H9 (cell line): ENCODE measurements around the gene GRIK4. TPM values are rescaled to one million over a fixed set of nuclear protein-coding genes. Genes with fewer than 3 reads are reported as not detected.
A peak's percentile ranks its signal among the peaks of the same experiment; 100 is the strongest.

Source experiments
- DNase-seq: peaks from one replicate; pipeline ENCODE4 v3.0.0-alpha.2; 2017
- H2AFZ ChIP-seq: one replicate; pipeline ENCODE4 v1.6.1; 2013; ENCODE audit warnings: mild to moderate bottlenecking, low read length, control low read depth, moderate library complexity
- H2AK5ac ChIP-seq: 2 replicates; pipeline ENCODE4 v1.6.1; 2013; ENCODE audit warnings: low read length, control low read depth, mixed read lengths; ENCODE audit not compliant: insufficient read length
- H2BK120ac ChIP-seq: one replicate; pipeline ENCODE4 v1.6.1; 2013; ENCODE audit warnings: low read depth, mild to moderate bottlenecking, low read length, control low read depth, inconsistent platforms; ENCODE audit not compliant: poor library complexity, severe bottlenecking
- H2BK12ac ChIP-seq: 2 replicates; pipeline ENCODE4 v1.6.1; 2013; ENCODE audit warnings: low read length, control low read depth, mixed read lengths, low read depth; ENCODE audit not compliant: insufficient read length
- H2BK15ac ChIP-seq: 2 replicates; pipeline ENCODE4 v1.6.1; 2013; ENCODE audit warnings: low read depth, low read length, control low read depth
- H2BK20ac ChIP-seq: one replicate; pipeline ENCODE4 v1.6.1; 2013; ENCODE audit warnings: low read depth, mild to moderate bottlenecking, low read length, control low read depth, inconsistent platforms; ENCODE audit not compliant: poor library complexity, severe bottlenecking
- H2BK5ac ChIP-seq: 2 replicates; pipeline ENCODE4 v1.6.1; 2013; ENCODE audit warnings: low read length, control low read depth, mixed read lengths; ENCODE audit not compliant: insufficient read length
- H3K14ac ChIP-seq: 2 replicates; pipeline ENCODE4 v1.6.1; 2013; ENCODE audit warnings: low read length, control low read depth; ENCODE audit not compliant: insufficient read depth
- H3K18ac ChIP-seq: 2 replicates; pipeline ENCODE4 v1.6.1; 2013; ENCODE audit warnings: low read depth, mild to moderate bottlenecking, mixed read lengths, low read length, control low read depth; ENCODE audit not compliant: insufficient read length
- H3K23ac ChIP-seq: 2 replicates; pipeline ENCODE4 v1.6.1; 2013; ENCODE audit warnings: low read length, control low read depth, mixed read lengths, low read depth; ENCODE audit not compliant: insufficient read length
- H3K23me2 ChIP-seq: 2 replicates; pipeline ENCODE4 v1.6.1; 2013; ENCODE audit warnings: low read depth, mild to moderate bottlenecking, mixed read lengths, low read length, control low read depth; ENCODE audit not compliant: insufficient read length, poor library complexity, severe bottlenecking
- H3K27ac ChIP-seq: 2 replicates; pipeline ENCODE4 v1.5.1; 2013; ENCODE audit warnings: low read length, control low read depth, mixed read lengths, low read depth; ENCODE audit not compliant: insufficient read length
- H3K27me3 ChIP-seq: 2 replicates; pipeline ENCODE4 v1.6.1; 2013; ENCODE audit warnings: low read length, control low read depth, inconsistent platforms; ENCODE audit not compliant: insufficient read depth
- H3K4ac ChIP-seq: 2 replicates; pipeline ENCODE4 v1.6.1; 2013; ENCODE audit warnings: low read depth, mild to moderate bottlenecking, control low read depth, inconsistent platforms, low read length, moderate library complexity
- H3K4me1 ChIP-seq: 2 replicates; pipeline ENCODE4 v1.6.1; 2013; ENCODE audit warnings: low read length, control low read depth, inconsistent platforms; ENCODE audit not compliant: insufficient read depth
- H3K4me2 ChIP-seq: 2 replicates; pipeline ENCODE4 v1.6.1; 2013; ENCODE audit warnings: low read length, control low read depth, mixed read lengths; ENCODE audit not compliant: insufficient read length, insufficient read depth
- H3K56ac ChIP-seq: 2 replicates; pipeline ENCODE4 v1.6.1; 2013; ENCODE audit warnings: low read depth, mild to moderate bottlenecking, mixed read lengths, low read length, control low read depth; ENCODE audit not compliant: insufficient read length
- H3K79me1 ChIP-seq: 2 replicates; pipeline ENCODE4 v1.6.1; 2013; ENCODE audit warnings: low read depth, mild to moderate bottlenecking, moderate library complexity, low read length, control low read depth, inconsistent platforms; ENCODE audit not compliant: insufficient read depth, poor library complexity, severe bottlenecking
- H3K79me2 ChIP-seq: 2 replicates; pipeline ENCODE4 v1.6.1; 2013; ENCODE audit warnings: low read length, control low read depth, inconsistent platforms; ENCODE audit not compliant: insufficient read depth
- H3K9ac ChIP-seq: 2 replicates; pipeline ENCODE4 v1.6.1; 2013; ENCODE audit warnings: low read length, control low read depth, mixed read lengths; ENCODE audit not compliant: insufficient read length; ENCODE audit errors: extremely low read depth
- H3K9me3 ChIP-seq: one replicate; pipeline ENCODE4 v1.6.1; 2013; ENCODE audit warnings: low read depth, low read length, inconsistent platforms; ENCODE audit not compliant: control insufficient read depth
- H3T11ph ChIP-seq: one replicate; pipeline ENCODE4 v1.6.1; 2013; ENCODE audit warnings: mild to moderate bottlenecking, low read length, control low read depth, inconsistent platforms
- H4K20me1 ChIP-seq: one replicate; pipeline ENCODE4 v1.6.1; 2013; ENCODE audit not compliant: control insufficient read depth, insufficient read length, insufficient read depth
- H4K5ac ChIP-seq: 2 replicates; pipeline ENCODE4 v1.6.1; 2013; ENCODE audit warnings: low read depth, mild to moderate bottlenecking, mixed read lengths, low read length, control low read depth; ENCODE audit not compliant: insufficient read length
- H4K8ac ChIP-seq: replicated peaks from 2 replicates; pipeline ENCODE4 v1.6.1; 2013; ENCODE audit warnings: low read length, control low read depth, mixed read lengths, low read depth; ENCODE audit not compliant: insufficient read length
- H4K91ac ChIP-seq: 2 replicates; pipeline ENCODE4 v1.6.1; 2013; ENCODE audit warnings: low read depth, mild to moderate bottlenecking, moderate library complexity, mixed read lengths, low read length, control low read depth; ENCODE audit not compliant: insufficient read length
- H3K27ac Mint-ChIP-seq, 3 experiments: 2 replicates in 2 of 3; 3 replicates in 1 of 3; pipeline ENCODE4 v1.8.0; 2020 to 2021; ENCODE audit warnings: mixed read lengths in 3 of 3, mild to moderate bottlenecking in 1 of 3, moderate library complexity in 1 of 3
- H3K27me3 Mint-ChIP-seq: 2 replicates; pipeline ENCODE4 v1.8.0; 2021; ENCODE audit warnings: low read depth, mild to moderate bottlenecking, moderate library complexity, mixed read lengths
- H3K36me3 Mint-ChIP-seq, 3 experiments: 2 replicates in 2 of 3; 3 replicates in 1 of 3; pipeline ENCODE4 v1.8.0; 2020 to 2021; ENCODE audit warnings: low read depth in 3 of 3, mixed read lengths in 3 of 3; ENCODE audit not compliant: insufficient read depth in 1 of 3
- H3K4me1 Mint-ChIP-seq, 2 experiments: 2 replicates each; pipeline ENCODE4 v1.8.0; 2020; ENCODE audit warnings: mixed read lengths in 2 of 2
- H3K4me3 Mint-ChIP-seq, 2 experiments: 2 replicates in 1 of 2; 3 replicates in 1 of 2; pipeline ENCODE4 v1.8.0; 2020 to 2021; ENCODE audit warnings: mild to moderate bottlenecking in 2 of 2, mixed read lengths in 2 of 2, moderate library complexity in 1 of 2
- H3K9me3 Mint-ChIP-seq, 2 experiments: 2 replicates in 1 of 2; 3 replicates in 1 of 2; pipeline ENCODE4 v1.8.0; 2020; ENCODE audit warnings: mild to moderate bottlenecking in 2 of 2, mixed read lengths in 2 of 2, moderate library complexity in 1 of 2
- CTCF ChIP-seq: fragments of 200-600 bp; sonication (generic); conservative IDR thresholded peaks from 3 replicates; pipeline ENCODE4 v1.8.0; 2021; ENCODE audit warnings: antibody characterized with exemption, mild to moderate bottlenecking
- WGBS: extraction: QIAGEN DNeasy Blood & Tissue Kit; methylation state at CpG from one replicate; pipeline ENCODE4 v1.1.7; 2013; ENCODE audit warnings: missing lambda C conversion rate, low lambda C conversion rate, mixed read lengths; ENCODE audit not compliant: insufficient read length; ENCODE audit errors: extremely low coverage; 5-methylcytosine and 5-hydroxymethylcytosine counted together
- total RNA-seq: library from RNA; stranded (reverse); gene quantifications from 2 replicates; pipeline ENCODE4 v1.2.1, GENCODE V29; 2021

The GRIK4 gene
- total RNA-seq, 1 experiment from 2014 or later, result 2.3 TPM

GRCh38 chr11:120801801-120802689, 290.5 kb downstream of the GRIK4 start:
- Mint-ChIP-seq H3K27ac (no peak overlapping the region), H3K36me3 (no peaks in the 10 kb centered on the region), H3K4me3 (no peak overlapping the region), H3K9me3 (no peaks in the 10 kb centered on the region), H3K27me3 (peaks cover 18% of the 10 kb centered on the region), H3K4me1 (peaks cover 26 to 31% of the 10 kb centered on the region in 2 experiments)
- Histone ChIP-seq H3K18ac (no peak overlapping the region), H3K79me1 (no peaks in the 10 kb centered on the region), H3K9me3 (no peaks in the 10 kb centered on the region), H3K14ac (no peak overlapping the region), H3K23me2 (no peaks in the 10 kb centered on the region), H2AK5ac (no peak overlapping the region), H4K5ac (no peak overlapping the region), H3K27me3 (no peaks in the 10 kb centered on the region), H3K23ac (no peak overlapping the region), H2AFZ (no peak overlapping the region), H3K4me1 (peaks cover 3% of the 10 kb centered on the region; the same call in 1 of the 2 replicates), H4K20me1 (no peaks in the 10 kb centered on the region), H3K4me2 (no peak overlapping the region), H4K91ac (no peak overlapping the region), H2BK12ac (no peak overlapping the region), H3T11ph (no peak overlapping the region), H3K79me2 (no peaks in the 10 kb centered on the region), H2BK20ac (no peak overlapping the region), H2BK5ac (no peak overlapping the region), H3K27ac (no peak overlapping the region), H3K4ac (no peak overlapping the region), H2BK15ac (no peak overlapping the region), H3K9ac (no peak overlapping the region), H3K56ac (no peak overlapping the region), H4K8ac (no peak overlapping the region), H2BK120ac (no peak overlapping the region)
- DNase-seq, result peak; percentile 78
- no CpG with 5 or more reads among the region's 9 CpGs for WGBS
- TF ChIP-seq CTCF, result peak; percentile 92
